Activated CD8-positive, alpha-beta memory T cell treated with anti-CD3 and anti-CD28 coated beads, Interleukin-2, amount 50 U/mL, for 24 hours (primary cell): ENCODE measurements around the gene KRTAP12-4.
"Not testable (repeated sequence)": the region's sequence is repeated elsewhere in the genome, so short reads cannot be mapped to it uniquely, and the experiment has no call there.

Experiments
- DNase-seq: peaks from one replicate; pipeline ENCODE4 v3.0.0-alpha.2; 2020; ENCODE audit errors: extremely low read depth

KRTAP12-4 gene

GRCh38 chr21:44686843-44687561 lies 32.5 kb upstream of the KRTAP12-4 start:
- DNase-seq, result no peak

- DNase-seq, result no peak
Measured at GRCh38 chr21:44686000-44686781, 31.7 kb upstream of the KRTAP12-4 start.

GRCh38 chr21:44685050-44685449 lies 30.6 kb upstream of the KRTAP12-4 start:
- DNase-seq, result not testable (repeated sequence)

- DNase-seq, result no peak
Measured at GRCh38 chr21:44684483-44684882, 30.0 kb upstream of the KRTAP12-4 start.

GRCh38 chr21:44684077-44684476 lies 29.6 kb upstream of the KRTAP12-4 start:
- DNase-seq, result no peak

- no peak for DNase-seq
Measured at GRCh38 chr21:44682580-44683151, 28.2 kb upstream of the KRTAP12-4 start.

- DNase-seq, result no peak
Measured at GRCh38 chr21:44681861-44682579, 27.6 kb upstream of the KRTAP12-4 start, which contains the start of gene KRTAP12-1. Gene KRTAP12-1 (minus strand): TSS chr21:44682163. CDS start chr21:44682123, 40 bp downstream.

GRCh38 chr21:44681152-44681551 lies 26.7 kb upstream of the KRTAP12-4 start:
- DNase-seq, result no peak

GRCh38 chr21:44677881-44678280 lies 23.4 kb upstream of the KRTAP12-4 start:
- DNase-seq, result no peak

GRCh38 chr21:44671911-44672310 lies 17.5 kb upstream of the KRTAP12-4 start:
- no peak for DNase-seq

GRCh38 chr21:44670642-44671432 lies 16.4 kb upstream of the KRTAP12-4 start:
- DNase-seq, result no peak

GRCh38 chr21:44667612-44668011 lies 13.2 kb upstream of the KRTAP12-4 start:
- DNase-seq, result no peak

- no peak for DNase-seq
Measured at GRCh38 chr21:44666401-44667320, 12.2 kb upstream of the KRTAP12-4 start, which contains the start of gene KRTAP12-2. Gene KRTAP12-2 (minus strand): TSS chr21:44666927. CDS start chr21:44666886, 41 bp downstream.

- no peak for DNase-seq
Measured at GRCh38 chr21:44664691-44665090, 10.2 kb upstream of the KRTAP12-4 start.

GRCh38 chr21:44661567-44661966 lies 7.1 kb upstream of the KRTAP12-4 start:
- not testable (repeated sequence) for DNase-seq

- no peak for DNase-seq
Measured at GRCh38 chr21:44658913-44659595, 4.6 kb upstream of the KRTAP12-4 start.

GRCh38 chr21:44658541-44658910 lies 4.1 kb upstream of the KRTAP12-4 start:
- no peak for DNase-seq

- DNase-seq, result no peak
Measured at GRCh38 chr21:44657635-44658540, 3.4 kb upstream of the KRTAP12-4 start, which contains the start of gene KRTAP12-3. Gene KRTAP12-3 (plus strand): TSS chr21:44657932. CDS start chr21:44657980, 48 bp downstream.
